ENCODE measurements around the gene OTULIN.

Gene OTULIN

GRCh38 chr5:14672484-14673394, 8.2 kb downstream of the OTULIN start:
- Histone ChIP-seq H3K4me3 (replicated peaks; ENCODE audit: low read depth, low read length) (no peak overlapping the region), H3K36me3 (ENCODE audit: control insufficient read depth, insufficient read depth, low read length) (no peaks in the 10 kb centered on the region; the same call in 1 of the 2 replicates), H3K27me3 (replicated peaks; ENCODE audit: control insufficient read depth, insufficient read depth, low read length) (no peaks in the 10 kb centered on the region)
- TF ChIP-seq CTCF (IDR thresholded peaks at IDR 0.05; ENCODE audit: insufficient read depth, low read length, poor library complexity, severe bottlenecking), result no peak
- no peak for DNase-seq (ENCODE audit: extremely low read depth, insufficient read length)

- no peak for TF ChIP-seq CTCF (IDR thresholded peaks at IDR 0.05; ENCODE audit: insufficient read depth, low read length, poor library complexity, severe bottlenecking)
- no peaks in the 10 kb centered on the region for H3K27me3 ChIP-seq (replicated peaks; ENCODE audit: control insufficient read depth, insufficient read depth, low read length)
- no peak for DNase-seq (ENCODE audit: extremely low read depth, insufficient read length)
- no peaks in the 10 kb centered on the region; the same call in 1 of the 2 replicates for H3K36me3 ChIP-seq (ENCODE audit: control insufficient read depth, insufficient read depth, low read length)
- H3K4me3 ChIP-seq (replicated peaks; ENCODE audit: low read depth, low read length), result no peak overlapping the region
Observed at GRCh38 chr5:14673443-14673842, 8.9 kb downstream of the OTULIN start.

- TF ChIP-seq CTCF (IDR thresholded peaks at IDR 0.05; ENCODE audit: insufficient read depth, low read length, poor library complexity, severe bottlenecking), result no peak
- no peak for DNase-seq (ENCODE audit: extremely low read depth, insufficient read length)
- peaks cover 4% of the 10 kb centered on the region for H3K36me3 ChIP-seq (ENCODE audit: control insufficient read depth, insufficient read depth, low read length)
- H3K4me3 ChIP-seq (replicated peaks; ENCODE audit: low read depth, low read length), result peak overlapping the region; percentile 47
- no peaks in the 10 kb centered on the region for H3K27me3 ChIP-seq (replicated peaks; ENCODE audit: control insufficient read depth, insufficient read depth, low read length)
Observed at GRCh38 chr5:14674983-14675854, 10.7 kb downstream of the OTULIN start.

- DNase-seq (ENCODE audit: extremely low read depth, insufficient read length), result peak; percentile 52
- Histone ChIP-seq H3K27me3 (replicated peaks; ENCODE audit: control insufficient read depth, insufficient read depth, low read length) (no peaks in the 10 kb centered on the region), H3K36me3 (ENCODE audit: control insufficient read depth, insufficient read depth, low read length) (peaks cover 7% of the 10 kb centered on the region), H3K4me3 (replicated peaks; ENCODE audit: low read depth, low read length) (peak overlapping the region; percentile 47)
- no peak for TF ChIP-seq CTCF (IDR thresholded peaks at IDR 0.05; ENCODE audit: insufficient read depth, low read length, poor library complexity, severe bottlenecking)
Observed at GRCh38 chr5:14675865-14676300, 11.4 kb downstream of the OTULIN start.

GRCh38 chr5:14676320-14676719, 11.8 kb downstream of the OTULIN start:
- DNase-seq (ENCODE audit: extremely low read depth, insufficient read length), result peak; percentile 48
- TF ChIP-seq CTCF (IDR thresholded peaks at IDR 0.05; ENCODE audit: insufficient read depth, low read length, poor library complexity, severe bottlenecking), result no peak
- Histone ChIP-seq H3K4me3 (replicated peaks; ENCODE audit: low read depth, low read length) (no peak overlapping the region; the same call in 1 of the 2 replicates), H3K27me3 (replicated peaks; ENCODE audit: control insufficient read depth, insufficient read depth, low read length) (no peaks in the 10 kb centered on the region), H3K36me3 (ENCODE audit: control insufficient read depth, insufficient read depth, low read length) (peaks cover 9% of the 10 kb centered on the region)
